Activated naive CD8-positive, alpha-beta T cell (primary cell): ENCODE data around the gene EP400.

ENCODE experiments used
- H3K27ac Mint-ChIP-seq: one replicate; pipeline ENCODE4 v1.8.0; 2021; ENCODE audit warnings: mixed read lengths
- H3K27me3 Mint-ChIP-seq: one replicate; pipeline ENCODE4 v1.8.0; 2021; ENCODE audit warnings: mixed read lengths
- H3K36me3 Mint-ChIP-seq: one replicate; pipeline ENCODE4 v1.8.0; 2021; ENCODE audit warnings: mixed read lengths
- H3K4me1 Mint-ChIP-seq: one replicate; pipeline ENCODE4 v1.8.0; 2021; ENCODE audit warnings: low read depth, mixed read lengths
- H3K4me3 Mint-ChIP-seq: one replicate; pipeline ENCODE4 v1.8.0; 2021; ENCODE audit warnings: mild to moderate bottlenecking, mixed read lengths
- H3K9me3 Mint-ChIP-seq: one replicate; pipeline ENCODE4 v1.8.0; 2021; ENCODE audit warnings: low read depth, mixed read lengths

EP400 gene, protein sequence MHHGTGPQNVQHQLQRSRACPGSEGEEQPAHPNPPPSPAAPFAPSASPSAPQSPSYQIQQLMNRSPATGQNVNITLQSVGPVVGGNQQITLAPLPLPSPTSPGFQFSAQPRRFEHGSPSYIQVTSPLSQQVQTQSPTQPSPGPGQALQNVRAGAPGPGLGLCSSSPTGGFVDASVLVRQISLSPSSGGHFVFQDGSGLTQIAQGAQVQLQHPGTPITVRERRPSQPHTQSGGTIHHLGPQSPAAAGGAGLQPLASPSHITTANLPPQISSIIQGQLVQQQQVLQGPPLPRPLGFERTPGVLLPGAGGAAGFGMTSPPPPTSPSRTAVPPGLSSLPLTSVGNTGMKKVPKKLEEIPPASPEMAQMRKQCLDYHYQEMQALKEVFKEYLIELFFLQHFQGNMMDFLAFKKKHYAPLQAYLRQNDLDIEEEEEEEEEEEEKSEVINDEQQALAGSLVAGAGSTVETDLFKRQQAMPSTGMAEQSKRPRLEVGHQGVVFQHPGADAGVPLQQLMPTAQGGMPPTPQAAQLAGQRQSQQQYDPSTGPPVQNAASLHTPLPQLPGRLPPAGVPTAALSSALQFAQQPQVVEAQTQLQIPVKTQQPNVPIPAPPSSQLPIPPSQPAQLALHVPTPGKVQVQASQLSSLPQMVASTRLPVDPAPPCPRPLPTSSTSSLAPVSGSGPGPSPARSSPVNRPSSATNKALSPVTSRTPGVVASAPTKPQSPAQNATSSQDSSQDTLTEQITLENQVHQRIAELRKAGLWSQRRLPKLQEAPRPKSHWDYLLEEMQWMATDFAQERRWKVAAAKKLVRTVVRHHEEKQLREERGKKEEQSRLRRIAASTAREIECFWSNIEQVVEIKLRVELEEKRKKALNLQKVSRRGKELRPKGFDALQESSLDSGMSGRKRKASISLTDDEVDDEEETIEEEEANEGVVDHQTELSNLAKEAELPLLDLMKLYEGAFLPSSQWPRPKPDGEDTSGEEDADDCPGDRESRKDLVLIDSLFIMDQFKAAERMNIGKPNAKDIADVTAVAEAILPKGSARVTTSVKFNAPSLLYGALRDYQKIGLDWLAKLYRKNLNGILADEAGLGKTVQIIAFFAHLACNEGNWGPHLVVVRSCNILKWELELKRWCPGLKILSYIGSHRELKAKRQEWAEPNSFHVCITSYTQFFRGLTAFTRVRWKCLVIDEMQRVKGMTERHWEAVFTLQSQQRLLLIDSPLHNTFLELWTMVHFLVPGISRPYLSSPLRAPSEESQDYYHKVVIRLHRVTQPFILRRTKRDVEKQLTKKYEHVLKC (N-terminal part only)

DNA sequence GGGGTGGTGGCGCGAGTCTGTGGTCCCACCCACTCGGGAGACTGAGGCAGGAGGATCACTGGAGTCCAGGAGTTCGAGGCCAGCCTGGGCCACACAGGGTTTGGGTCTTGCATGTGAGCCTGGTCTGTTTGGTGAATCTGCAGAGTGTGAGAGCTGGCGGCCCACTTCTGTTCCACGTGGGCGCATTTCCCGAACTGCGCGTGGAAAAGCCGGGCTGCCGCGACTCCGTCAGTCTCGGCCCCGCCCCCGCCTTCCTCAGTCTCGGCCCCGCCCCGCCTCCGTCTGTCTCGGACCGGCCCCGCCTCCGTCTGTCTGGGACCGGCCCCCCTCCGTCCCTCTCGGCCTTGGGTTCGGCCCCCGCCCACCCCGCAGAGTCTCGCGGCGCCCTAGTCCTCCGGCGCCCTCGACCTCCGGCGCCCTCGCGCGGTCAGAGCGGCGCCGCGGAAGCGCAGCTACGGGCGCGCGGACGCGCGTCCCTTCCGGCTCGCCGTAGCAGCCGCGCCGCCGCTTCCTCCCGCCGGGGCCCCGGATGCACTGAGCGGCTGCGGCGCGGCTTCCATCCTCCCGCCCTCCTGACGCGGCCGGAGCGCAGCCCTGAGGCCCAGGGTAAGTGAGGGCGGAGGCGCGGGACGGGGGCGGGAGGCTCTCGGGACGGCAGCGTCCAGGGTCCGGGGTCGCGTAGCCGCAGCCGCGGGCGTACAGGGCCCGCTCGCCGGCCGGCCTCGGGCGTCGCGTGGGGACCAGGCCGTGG is at the start of gene EP400:
EP400 (plus strand) TSS at position 512 of the 751 bp plus-strand sequence. CDS start 10,678 bp downstream, outside the sequence.
- no peaks in the 10 kb centered on the region for H3K36me3 Mint-ChIP-seq
- no peaks in the 10 kb centered on the region for H3K9me3 Mint-ChIP-seq
- peak within 1 kb of the TSS; percentile 83 for H3K27ac Mint-ChIP-seq
- peak within 1 kb of the TSS; percentile 90 for H3K4me3 Mint-ChIP-seq
- H3K27me3 Mint-ChIP-seq, result no peaks in the 10 kb centered on the region
- peaks cover 38% of the 10 kb centered on the region for H3K4me1 Mint-ChIP-seq

DNA sequence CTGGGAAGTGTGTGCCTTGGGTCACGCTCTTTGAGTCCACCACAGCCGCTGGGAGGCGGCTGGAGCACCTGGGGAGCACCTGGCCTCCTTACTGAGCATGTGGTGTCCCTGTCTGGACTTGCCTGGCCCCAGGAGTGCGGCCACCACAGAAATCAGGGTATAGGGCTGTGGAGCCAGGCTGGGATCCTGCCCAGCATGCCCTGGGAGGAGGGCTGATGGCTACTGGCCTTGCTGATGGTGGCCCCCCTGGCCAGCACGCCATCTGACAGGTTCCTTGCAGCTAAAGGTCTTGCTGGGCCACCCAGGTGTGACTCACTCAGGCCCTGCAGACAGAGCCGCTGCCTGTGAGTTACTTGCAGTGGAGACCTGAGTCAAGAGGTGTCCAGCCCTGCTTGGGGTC is 49.3 kb upstream of the EP400 start:
- H3K4me1 Mint-ChIP-seq, result peaks cover 29% of the 10 kb centered on the region
- H3K9me3 Mint-ChIP-seq, result no peaks in the 10 kb centered on the region
- no peaks in the 10 kb centered on the region for H3K36me3 Mint-ChIP-seq
- no peaks in the 10 kb centered on the region for H3K27me3 Mint-ChIP-seq
- H3K27ac Mint-ChIP-seq, result no peak overlapping the region
- no peak overlapping the region for H3K4me3 Mint-ChIP-seq

DNA sequence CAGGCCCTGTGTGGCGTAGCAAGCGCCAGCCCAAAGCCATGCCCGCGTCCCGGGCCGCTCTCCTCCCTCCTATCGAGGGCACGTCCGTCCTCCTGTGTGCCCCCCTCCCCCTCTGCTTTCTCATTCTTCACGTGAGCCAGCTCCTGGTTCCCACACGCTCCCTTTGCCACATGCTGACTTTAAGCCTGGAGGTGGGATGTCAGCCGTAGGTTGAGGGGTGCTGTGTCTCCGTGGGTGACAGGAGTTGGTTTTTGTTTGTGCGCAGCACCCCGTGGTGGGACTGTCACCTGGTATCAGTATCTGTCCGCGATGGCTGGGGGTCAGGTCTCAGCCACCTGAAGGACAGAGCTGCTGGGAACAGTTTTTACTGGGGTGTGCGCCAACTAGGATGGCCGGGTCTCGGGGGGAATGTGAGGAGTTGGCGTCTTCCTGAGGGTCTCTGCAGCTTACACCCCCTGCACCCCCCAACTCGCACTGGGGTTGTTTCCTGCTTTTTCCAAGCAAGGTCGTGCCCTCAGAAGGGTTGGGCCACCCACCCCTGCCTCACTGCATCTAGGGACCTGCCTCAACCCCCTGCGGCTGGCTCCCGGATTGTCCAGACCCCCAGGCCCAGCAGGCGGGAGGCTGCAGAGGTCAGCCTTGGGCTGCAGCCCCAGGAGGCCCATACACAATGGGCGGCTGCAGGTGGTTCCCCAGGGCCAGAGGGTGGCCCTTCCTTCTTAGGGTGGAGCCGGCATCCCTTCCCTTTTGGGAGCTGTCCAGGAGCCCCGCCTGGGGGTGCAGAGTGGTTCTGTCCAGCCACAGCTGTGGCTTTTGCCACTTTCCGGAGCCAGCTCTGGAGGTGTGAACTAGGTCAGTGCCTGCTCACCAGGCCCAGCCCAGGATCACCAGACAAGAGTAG is 48.1 kb upstream of the EP400 start:
- no peaks in the 10 kb centered on the region for H3K27me3 Mint-ChIP-seq
- no peak overlapping the region for H3K27ac Mint-ChIP-seq
- H3K36me3 Mint-ChIP-seq, result no peaks in the 10 kb centered on the region
- H3K9me3 Mint-ChIP-seq, result no peaks in the 10 kb centered on the region
- H3K4me1 Mint-ChIP-seq, result peaks cover 26% of the 10 kb centered on the region
- no peak overlapping the region for H3K4me3 Mint-ChIP-seq

DNA sequence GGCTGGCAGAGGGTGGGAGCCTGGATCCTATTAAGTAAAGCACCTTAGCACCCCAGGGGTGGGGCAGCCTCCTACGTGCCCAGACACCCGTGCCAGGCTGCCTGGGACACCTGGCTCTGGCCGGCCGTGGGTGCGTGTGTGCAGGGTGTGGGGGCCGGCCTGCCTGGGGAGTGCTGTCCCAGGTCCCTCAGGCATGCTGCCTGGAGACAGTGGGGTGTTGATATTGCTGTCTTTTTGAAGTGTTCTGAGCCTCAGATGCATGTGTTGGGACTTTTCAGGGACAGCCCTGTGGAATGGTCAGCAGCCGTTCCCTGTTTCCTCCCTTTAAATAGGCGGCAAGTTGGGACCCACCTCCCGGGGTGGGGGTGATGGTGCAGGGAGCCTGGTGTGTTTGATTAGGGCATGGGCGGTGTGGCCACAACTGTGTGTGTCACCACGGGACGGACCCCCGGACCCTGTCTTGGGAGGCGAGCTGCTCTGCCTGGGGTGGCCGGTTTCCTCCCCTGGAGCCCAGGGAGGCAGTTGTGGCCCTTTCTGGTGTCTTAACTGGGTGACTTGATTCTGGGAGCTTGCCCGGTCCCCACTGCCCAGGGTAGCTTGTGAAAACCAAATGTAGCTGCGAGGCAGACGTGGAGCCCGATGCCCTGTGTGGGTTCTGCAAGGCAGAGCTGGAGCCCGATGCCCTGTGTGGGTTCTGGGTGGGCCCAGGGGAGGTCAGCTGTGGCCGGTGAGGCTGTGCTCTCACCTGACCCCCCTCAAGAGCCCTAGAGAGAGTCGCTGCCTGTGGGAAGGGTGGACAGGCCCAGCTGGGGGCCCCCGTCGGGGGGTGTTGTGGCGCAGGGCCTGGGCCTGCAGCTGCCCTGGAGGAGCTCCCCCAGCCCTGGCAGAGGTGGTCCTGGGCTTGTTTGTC is 47.2 kb upstream of the EP400 start:
- Mint-ChIP-seq H3K4me1 (peaks cover 22% of the 10 kb centered on the region), H3K27me3 (no peaks in the 10 kb centered on the region), H3K9me3 (no peaks in the 10 kb centered on the region), H3K4me3 (no peak overlapping the region), H3K36me3 (no peaks in the 10 kb centered on the region), H3K27ac (no peak overlapping the region)

DNA sequence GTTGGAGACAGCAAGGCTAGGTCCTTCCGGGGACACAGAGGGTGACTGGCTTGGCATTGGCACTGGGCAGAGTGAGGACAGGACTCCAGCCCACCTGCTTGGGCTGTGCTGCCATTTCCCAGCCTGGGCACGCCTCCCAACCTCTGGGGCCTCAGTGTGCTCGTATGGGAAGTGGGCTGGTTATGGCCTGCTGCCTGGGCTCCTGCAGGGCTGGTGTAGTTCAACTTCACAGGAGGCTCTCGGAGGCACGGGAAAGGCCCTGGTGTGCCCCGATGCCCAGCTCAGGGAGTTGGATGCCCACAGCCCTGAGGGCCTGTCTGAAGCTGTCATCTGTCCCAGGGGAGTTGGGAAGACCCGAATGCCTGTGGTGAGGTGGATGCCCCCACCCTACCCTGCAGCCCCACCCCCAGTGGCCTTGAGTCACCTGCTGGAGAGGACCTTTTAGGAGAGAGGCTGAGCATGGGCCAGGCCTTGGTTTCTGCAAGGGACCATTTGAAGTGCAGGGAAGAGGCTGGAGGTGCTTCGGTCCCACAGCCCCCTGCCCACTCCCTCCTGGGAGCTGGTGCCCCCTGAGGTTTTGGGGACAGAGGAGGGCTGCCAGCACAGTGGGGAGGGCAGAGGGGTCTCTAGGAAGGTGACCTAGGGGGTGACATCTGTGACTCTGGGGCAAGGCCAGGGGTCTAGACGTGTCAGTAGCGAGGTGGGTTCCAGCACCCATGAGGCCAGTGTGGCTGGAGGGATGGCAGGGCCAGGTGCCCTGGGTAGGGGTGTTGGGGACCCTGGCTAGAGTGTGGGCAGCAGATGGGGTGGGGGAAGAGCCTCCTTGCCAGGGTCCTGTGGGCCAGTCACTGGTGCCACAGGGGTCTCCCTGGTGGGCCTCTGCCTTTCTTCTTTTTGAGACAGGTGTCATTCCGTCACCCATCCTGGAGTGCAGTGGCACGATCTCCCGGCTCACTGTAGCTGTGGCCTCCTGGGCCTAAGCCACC is 46.2 kb upstream of the EP400 start:
- no peaks in the 10 kb centered on the region for H3K27me3 Mint-ChIP-seq
- no peaks in the 10 kb centered on the region for H3K9me3 Mint-ChIP-seq
- H3K27ac Mint-ChIP-seq, result no peak overlapping the region
- H3K4me3 Mint-ChIP-seq, result no peak overlapping the region
- H3K36me3 Mint-ChIP-seq, result no peaks in the 10 kb centered on the region
- peaks cover 17% of the 10 kb centered on the region for H3K4me1 Mint-ChIP-seq

DNA sequence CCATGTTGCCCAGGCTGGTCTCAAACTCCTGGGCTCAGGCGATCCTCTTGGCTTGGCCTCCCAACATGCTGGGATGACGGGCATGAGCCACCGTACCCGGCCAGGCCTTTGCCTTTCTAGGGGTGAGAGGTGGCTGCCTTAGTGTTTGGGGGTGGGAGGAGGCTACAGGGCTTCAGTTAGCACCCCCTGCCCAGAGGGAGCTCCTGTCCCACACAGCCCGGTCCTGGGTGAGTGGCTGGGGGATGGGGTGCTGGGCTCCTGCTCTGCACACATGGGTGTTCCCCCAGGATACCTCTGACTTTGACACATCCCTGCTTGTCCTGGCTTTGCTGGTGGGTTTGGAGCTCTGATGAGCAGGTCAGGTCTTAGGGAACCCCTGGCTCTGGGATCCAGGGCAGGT is 45.4 kb upstream of the EP400 start:
- Mint-ChIP-seq H3K4me1 (peaks cover 17% of the 10 kb centered on the region), H3K9me3 (no peaks in the 10 kb centered on the region), H3K27me3 (no peaks in the 10 kb centered on the region), H3K27ac (no peak overlapping the region), H3K36me3 (no peaks in the 10 kb centered on the region), H3K4me3 (no peak overlapping the region)

DNA sequence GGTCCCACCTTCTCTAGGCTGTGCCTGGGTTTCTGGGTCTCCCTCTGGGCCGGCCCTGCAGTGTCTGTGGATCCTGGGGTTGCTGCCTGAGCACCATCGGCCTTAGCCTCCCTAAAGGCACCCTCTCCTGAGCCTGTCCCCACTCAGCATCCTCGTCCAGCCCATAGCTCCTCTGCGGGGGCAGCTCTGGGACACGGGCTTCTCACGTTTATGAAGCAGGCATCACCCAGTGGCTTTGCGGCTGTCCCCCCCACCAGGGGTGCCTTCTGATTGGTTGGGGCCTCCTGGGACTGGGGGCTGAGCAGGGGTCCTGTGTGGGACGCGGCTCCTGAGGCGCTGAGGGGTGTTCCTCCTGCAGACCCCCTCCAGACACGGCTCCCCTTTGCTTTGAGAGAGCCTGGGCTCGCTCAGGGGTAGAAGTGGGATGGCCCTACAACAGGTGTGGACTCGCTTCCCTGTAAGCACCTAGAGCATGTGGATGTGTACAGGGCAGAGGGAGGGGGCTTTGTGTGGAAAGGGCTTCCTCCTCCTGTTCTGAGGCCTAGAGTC is 44.6 kb upstream of the EP400 start:
- no peak overlapping the region for H3K4me3 Mint-ChIP-seq
- H3K4me1 Mint-ChIP-seq, result peaks cover 15% of the 10 kb centered on the region
- H3K27me3 Mint-ChIP-seq, result no peaks in the 10 kb centered on the region
- no peaks in the 10 kb centered on the region for H3K36me3 Mint-ChIP-seq
- H3K27ac Mint-ChIP-seq, result no peak overlapping the region
- no peaks in the 10 kb centered on the region for H3K9me3 Mint-ChIP-seq

DNA sequence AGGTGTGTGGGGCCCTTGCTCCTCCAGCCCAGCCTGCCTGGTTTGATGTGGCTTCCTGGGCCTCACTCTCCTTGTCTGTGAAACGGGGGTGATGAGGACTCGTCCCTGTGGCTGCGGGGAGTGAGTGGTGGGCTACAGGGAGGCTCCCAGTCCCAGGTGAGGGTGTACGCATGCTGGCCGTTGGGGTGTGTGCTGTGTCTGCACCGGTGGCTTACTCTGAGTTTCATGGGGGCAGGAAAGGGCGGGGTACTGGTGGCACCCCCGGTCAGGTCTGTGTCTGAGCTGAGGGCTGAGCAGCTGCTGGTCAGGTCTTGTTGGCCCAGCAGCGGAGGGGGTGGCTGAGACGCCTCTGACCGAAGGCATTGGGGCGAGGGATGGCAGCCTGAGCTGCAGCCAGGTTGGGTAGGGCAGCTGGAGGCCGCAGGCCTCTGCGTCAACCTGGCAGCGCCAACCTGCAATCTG is 44.1 kb upstream of the EP400 start:
- Mint-ChIP-seq H3K4me3 (no peak overlapping the region), H3K9me3 (no peaks in the 10 kb centered on the region), H3K27ac (no peak overlapping the region), H3K36me3 (no peaks in the 10 kb centered on the region), H3K27me3 (no peaks in the 10 kb centered on the region), H3K4me1 (peaks cover 15% of the 10 kb centered on the region)

DNA sequence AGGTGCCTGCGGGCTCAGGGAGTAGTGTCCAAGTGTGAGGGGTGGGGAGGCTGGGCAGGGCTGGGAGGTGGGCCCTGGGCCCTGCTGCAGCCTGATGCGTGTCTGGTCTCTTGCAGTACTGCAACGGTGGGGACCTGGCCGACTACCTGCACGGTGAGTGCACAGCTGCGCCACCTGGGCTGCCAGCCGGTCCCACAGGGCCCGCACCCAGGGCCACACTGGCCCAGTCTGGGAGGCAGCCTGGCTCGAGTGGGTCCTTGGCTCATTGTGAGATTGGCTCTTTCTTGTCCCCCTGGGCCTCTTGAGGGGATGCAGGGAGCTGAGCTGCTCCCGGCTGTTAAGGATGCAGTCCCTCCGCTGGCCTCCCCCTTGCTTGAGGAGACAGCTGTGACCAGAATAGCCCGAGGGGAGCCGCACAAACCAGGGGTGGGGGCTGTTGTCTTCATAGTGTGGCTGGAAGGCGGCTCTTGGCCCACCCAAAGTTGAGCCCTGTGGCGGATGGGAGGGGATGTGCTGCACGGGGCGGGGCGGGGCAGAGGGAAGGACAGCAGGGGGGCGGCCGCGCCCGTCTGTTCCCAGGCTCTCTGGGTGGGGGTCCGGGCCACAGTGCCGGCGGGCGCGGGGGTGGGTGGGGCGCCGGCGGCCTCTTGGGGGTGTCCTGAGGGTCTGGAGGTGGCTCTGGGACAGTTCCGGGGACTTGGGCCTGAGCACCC is 42.2 kb upstream of the EP400 start:
- no peaks in the 10 kb centered on the region for H3K36me3 Mint-ChIP-seq
- H3K4me3 Mint-ChIP-seq, result no peak overlapping the region
- H3K4me1 Mint-ChIP-seq, result peaks cover 13% of the 10 kb centered on the region
- H3K27me3 Mint-ChIP-seq, result no peaks in the 10 kb centered on the region
- no peaks in the 10 kb centered on the region for H3K9me3 Mint-ChIP-seq
- no peak overlapping the region for H3K27ac Mint-ChIP-seq

DNA sequence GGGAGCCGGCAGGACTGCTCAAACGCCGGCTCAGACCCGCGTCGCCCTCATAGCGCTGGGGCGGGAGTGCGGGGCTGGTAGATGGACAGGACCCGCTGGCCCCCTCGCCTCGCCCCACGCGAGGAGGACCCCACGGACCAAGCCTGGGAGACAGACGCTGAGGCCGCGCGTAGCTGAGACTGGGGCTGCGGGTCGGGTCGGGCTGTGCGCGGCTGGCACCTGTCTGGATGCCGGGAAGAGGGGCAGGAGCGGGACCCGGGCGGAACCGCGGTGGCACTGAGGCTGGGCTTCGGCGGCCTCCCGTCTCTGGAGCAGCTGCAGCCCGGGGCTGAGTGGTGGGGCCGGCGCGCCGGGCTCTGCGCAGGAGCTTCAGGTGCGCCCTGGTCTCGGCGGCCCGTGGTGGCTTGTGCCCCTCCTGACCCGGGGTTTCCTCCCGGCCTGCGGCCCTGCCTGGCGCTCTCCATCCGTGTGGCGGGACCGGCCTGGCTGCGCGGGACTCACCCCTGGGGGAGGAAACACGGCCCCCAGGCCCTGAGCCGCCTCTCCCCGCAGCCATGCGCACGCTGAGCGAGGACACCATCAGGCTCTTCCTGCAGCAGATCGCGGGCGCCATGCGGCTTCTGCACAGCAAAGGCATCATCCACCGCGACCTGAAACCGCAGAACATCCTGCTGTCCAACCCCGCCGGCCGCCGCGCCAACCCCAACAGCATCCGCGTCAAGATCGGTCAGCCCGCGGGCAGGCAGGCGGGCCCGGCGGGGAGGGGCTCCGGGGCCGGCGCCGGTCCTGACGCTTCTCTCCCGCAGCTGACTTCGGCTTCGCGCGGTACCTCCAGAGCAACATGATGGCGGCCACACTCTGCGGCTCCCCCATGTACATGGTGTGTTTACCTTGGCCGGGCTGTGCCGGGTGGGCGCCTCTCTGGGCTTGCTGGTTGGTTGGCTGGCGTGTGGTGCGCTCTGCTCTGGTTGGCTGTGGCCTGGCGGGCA is 41.4 kb upstream of the EP400 start:
- H3K27me3 Mint-ChIP-seq, result no peaks in the 10 kb centered on the region
- no peaks in the 10 kb centered on the region for H3K36me3 Mint-ChIP-seq
- no peak overlapping the region for H3K27ac Mint-ChIP-seq
- no peak overlapping the region for H3K4me3 Mint-ChIP-seq
- no peaks in the 10 kb centered on the region for H3K9me3 Mint-ChIP-seq
- H3K4me1 Mint-ChIP-seq, result peaks cover 12% of the 10 kb centered on the region
